ENCODE data around the gene SRR. TPM values are rescaled to one million over a fixed set of nuclear protein-coding genes. Genes with fewer than 3 reads are reported as not detected.
"Not testable (repeated sequence)": the region's sequence is repeated elsewhere in the genome, so short reads cannot be mapped to it uniquely, and the experiment has no call there.

The SRR gene
- total RNA-seq, 1 donor from 2014 or later, result 7.9 TPM

DNA sequence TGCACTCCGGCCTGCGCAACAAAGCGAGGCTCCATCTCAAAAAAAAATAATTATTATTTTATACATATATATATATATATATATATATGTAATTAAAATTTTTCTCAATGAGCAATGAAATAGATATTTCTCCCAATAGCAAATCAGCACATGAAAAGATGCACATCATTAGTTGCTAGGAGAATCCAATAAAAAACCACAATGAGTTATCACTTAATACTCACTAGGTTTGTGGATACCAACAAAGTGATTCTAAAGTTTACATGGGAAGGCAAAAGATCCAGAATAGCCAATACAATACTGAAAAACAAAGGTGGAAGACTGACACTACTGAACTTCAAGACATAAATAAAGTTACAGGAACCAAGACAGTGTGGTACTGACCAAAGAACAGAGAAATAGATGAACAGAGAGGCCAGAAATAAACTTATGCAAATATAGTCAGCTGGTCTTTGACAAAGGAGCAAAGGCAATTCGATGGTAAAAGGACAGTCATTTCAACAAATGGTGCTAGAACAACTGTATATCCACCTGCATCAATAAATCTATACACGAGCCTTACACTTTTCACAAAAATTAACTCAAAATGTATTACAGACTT, 13.8 kb upstream of the SRR start:
- DNase-seq (ENCODE audit: low read depth in 2 of 2), result no peak

DNA sequence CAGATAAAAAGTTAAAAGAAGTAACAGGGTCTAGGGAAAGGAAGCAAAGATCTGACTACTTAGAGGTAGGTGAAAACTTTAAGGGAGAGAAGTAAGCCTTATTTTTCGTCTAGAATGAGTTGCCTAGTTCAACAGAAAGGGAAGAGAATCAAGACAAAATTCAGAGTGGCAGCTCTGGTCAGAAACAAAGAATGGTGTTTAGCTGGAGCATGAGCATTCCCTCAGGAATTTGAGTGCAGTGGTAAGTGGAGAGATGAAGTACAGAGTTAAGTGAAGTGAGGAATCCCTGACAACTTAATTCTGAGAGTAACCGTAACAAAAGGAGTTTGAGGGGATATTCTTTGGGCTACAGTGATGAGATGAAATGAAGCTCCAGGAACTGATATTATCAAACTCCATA, 11.7 kb upstream of the SRR start:
- DNase-seq (ENCODE audit: low read depth in 2 of 2), result no peak

DNA sequence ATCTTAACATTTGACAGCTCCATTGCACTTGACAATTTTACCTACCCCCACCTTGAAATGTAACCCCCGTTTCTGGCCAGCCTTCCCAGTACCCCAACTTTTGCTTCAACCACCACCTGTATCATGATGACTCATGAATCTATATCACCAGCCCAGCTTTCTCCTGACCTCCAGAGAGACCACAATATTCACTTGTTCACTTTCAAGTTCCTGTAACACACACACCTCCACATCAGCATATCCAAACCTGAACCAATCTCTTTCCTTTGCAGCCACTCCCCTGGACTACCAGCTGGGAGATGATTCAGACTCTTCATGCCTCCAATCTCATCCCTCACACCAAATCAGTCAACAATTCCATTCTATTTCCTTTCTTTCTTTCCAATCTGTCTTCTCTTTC, 8.2 kb upstream of the SRR start:
- DNase-seq (ENCODE audit: low read depth in 2 of 2), result no peak

DNA sequence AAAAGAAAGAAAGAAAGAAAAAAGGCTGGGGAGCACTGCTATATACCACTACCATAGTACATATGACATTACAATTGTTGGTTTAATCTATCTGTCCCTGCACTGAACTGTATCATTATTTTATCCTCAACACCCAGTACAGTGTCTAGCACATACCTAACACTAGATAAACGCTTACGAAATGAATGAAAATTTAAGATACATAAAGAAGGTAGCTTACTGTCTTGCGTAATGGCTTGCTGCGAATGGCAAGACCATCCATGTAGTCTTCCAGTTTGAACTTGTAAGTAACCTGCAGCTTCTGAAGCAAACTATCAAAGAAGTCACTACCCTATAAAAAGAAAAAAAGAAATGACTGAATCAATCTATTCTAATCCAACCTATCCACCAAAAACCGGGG, 6.7 kb upstream of the SRR start:
- DNase-seq (ENCODE audit: low read depth in 2 of 2), result no peak

DNA sequence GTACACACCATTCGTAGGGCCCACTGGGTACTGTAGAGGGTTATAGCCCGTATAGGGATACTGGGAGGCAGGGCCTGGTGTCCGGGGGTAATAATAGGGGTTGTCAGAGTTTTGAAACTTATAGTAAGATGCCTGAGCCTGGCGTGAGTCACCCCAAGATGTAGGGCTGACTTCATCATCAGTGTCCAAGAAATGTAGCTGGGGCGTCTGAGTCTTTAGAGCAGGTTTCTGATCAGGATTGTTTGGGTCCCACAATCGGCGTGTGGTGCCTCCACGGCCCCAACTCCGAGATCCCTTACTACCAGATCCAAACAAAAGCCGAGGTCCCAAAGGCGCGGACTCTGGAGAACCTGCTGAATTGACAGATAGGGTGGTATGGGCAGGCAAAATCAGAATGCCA, 4.6 kb upstream of the SRR start:
- DNase-seq (ENCODE audit: low read depth in 2 of 2), result no peak

DNA sequence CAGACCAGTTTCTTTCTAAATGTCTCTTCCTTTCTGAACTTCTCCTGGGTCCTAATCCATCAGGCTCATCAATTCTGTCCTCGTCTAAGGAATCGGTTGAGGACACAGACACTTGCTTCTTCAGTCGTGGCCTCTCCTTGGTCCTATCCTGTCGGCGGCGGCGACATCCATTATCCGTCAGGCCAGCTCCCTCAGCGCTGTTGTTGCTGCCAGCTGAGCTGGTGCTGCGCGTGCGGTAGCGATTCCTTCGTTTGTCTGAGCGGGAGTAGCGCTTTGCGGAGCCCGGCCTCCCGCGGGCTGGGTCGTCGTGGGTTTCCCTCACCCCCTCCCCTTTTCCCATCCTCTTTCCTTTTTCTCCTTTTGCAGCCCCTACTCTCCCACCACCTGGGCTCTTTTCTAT, 4.0 kb upstream of the SRR start:
- no peak for DNase-seq (ENCODE audit: low read depth in 2 of 2)

DNA sequence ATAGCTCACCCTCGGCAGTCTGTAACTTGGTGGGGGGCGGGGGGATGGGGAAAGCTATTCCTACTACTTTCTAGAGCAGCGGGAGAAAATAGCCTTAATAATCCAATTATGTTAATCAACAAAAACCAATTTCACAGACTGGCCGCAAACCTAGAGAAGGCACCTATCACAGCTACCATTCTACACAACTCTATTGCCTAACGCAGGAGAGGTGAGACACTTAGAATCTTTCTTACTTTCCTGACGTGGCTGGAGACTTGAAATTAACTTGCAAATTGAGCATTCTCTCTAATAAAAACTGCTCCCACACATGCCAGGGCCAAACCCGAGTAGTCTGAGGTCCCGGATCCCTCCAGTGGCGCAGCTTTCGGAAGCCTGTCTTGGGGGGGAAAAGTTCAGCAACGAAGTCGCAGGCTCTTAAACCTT, 959 bp upstream of the SRR start:
- DNase-seq (ENCODE audit: low read depth in 2 of 2), result peak in 1 of 2 donors; percentile 6

DNA sequence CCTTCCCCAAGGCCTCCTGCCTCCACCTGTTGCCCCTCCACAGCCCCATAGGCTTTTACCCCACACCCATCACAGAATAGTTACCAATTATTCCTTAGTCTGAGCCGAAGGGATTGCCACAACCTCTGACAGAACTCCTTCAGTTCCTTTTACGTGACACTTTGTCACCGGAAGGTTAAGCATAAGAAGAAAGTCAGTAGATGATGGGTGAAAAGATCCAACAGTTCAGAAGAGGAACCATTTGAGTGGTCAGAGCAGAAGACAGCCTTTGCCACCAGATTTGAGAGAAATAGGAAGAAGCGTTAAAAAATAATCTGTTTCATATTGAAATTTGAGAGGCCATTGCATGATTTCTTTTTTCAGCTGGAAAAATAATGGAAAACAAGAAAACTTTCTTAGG, 1.2 kb downstream of the SRR start:
- DNase-seq (ENCODE audit: low read depth in 2 of 2), result no peak

DNA sequence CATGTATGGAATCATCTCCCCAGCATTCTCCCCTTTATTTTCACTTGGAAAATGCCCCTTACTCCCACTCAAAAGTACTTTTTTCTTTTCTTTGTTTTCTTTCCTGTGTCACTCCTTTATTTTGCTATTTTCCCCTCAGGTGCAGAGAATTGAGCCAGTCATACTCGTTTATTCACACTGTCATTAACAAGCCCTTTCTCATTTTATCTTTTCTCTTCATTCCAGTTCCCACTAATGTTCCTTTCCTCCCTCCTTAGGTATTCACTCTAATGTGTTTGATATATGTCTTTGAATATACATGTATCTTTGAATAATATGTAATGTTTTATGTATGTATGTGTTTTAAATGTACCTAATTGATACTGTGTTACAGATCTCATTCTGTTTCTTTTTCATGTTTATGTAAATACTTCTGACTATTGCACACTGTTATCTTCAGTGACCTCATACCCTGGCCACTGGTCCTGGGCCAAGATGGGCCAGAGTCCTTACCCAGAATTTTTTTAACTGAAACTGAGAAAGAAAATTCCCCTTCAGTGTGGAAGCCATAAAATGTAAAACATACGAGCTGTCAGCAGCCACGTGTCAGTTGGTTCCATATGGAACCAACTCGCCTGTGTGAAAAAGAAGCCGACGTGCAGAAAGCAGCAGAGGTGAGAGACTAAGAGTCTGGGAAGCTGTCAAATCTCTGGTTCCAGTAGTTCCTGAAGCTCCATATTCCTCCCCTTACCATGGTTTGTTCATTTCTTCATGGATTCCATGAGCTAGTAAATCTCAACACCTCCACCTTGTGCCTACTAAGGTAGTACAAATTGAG, 5.8 kb downstream of the SRR start:
- no peak for DNase-seq (ENCODE audit: low read depth in 2 of 2)

DNA sequence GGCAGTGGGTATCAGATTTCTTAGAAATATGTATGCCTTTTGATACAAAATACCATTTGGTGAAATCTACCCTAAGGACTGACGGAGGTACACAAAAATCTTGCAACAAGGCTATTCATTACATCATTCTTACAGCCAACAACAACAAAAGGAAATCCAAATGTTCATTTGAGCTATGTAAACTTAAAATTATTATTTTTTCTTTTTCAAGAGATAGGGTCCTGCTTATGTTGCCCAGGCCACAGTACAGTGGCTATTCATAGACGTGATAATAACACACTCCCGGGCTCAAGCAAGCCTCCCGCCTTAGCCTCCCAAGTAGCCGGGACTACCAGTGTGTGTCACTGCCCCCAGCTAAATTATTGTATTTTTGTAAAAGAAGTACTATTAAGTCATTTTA, 9.0 kb downstream of the SRR start:
- DNase-seq (ENCODE audit: low read depth in 2 of 2), result peak in 1 of 2 donors; percentile 58

DNA sequence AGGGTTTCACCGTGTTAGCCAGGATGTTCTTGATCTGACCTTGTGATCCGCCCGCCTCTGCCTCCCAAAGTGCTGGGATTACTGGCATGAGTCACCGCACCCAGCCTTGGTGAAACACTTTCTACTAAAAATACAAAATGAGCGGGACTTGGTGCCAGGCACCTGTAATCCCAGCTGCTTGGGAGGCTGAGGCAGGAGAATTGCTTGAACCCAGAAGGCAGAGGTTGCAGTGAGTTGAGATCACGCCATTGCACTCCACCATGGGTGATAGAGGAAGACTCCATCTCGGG, 13.1 kb downstream of the SRR start:
- DNase-seq (ENCODE audit: low read depth in 2 of 2), result not testable (repeated sequence)

DNA sequence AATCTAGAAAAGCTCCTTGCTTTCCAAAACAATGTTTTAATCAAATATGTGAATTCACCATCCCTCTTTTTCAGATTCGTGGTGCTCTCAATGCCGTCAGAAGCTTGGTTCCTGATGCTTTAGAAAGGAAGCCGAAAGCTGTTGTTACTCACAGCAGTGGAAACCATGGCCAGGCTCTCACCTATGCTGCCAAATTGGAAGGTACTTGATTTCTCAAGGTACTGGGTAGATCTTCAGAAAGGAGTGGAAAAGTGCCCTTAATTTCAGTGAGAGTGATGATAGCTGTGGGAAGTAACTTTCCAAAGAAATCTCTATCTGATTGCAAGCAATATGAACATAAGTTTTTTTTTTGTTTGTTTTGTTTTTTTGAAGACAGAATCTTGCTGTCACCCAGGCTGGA, 14.0 kb downstream of the SRR start:
- no peak for DNase-seq (ENCODE audit: low read depth in 2 of 2)

DNA sequence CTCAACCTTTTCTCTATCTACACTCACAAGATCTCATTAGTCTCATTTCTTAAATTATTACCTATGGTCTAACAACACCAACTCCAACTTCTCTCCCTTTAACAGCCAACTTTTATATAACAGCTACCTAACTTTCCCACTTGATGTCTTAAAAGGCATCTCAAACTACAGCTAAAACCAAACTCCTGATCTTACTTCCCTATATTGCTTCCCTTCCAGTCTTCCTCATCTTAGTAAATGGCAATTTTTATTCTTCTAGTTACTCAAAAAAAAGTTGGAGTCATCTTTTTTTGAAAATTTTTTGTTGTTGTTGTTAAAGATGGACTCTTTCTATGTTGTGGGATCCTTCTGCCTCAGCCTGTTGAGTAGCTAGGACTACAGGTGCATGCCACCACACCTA, 15.3 kb downstream of the SRR start:
- no peak for DNase-seq (ENCODE audit: low read depth in 2 of 2)

DNA sequence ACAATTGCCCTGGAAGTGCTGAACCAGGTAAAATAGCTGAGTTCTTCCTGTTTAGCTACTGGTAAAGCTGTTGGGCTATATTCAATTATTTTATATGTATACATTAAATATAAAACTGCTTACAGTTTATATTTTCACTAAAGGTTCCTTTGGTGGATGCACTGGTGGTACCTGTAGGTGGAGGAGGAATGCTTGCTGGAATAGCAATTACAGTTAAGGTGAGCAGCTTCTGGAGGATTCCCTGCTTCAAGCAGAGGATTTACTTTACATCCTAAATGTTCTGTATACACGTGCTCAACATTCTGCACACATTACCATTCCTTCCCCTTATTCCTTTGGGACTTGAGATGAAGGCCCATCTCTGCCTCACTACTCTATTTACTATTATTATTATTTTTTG, 17.6 kb downstream of the SRR start:
- DNase-seq (ENCODE audit: low read depth in 2 of 2), result no peak

DNA sequence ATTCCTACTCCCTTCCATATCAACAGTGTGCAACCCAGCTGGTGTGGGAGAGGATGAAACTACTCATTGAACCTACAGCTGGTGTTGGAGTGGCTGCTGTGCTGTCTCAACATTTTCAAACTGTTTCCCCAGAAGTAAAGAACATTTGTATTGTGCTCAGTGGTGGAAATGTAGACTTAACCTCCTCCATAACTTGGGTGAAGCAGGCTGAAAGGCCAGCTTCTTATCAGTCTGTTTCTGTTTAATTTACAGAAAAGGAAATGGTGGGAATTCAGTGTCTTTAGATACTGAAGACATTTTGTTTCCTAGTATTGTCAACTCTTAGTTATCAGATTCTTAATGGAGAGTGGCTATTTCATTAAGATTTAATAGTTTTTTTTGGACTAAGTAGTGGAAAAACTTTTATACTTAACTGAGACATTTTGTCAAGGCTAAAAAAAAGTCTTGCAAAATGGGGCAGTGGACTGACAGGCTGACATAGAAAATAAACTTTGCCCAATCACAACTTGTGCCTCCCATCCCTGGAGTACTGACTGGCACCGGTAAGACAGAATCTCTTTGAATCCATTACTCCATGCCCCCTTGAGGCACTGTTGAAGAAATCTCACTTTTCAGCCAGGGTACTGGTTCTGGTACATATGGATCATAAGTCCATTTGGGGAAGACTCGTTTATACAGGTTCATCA, 20.0 kb downstream of the SRR start:
- DNase-seq (ENCODE audit: low read depth in 2 of 2), result no peak

DNA sequence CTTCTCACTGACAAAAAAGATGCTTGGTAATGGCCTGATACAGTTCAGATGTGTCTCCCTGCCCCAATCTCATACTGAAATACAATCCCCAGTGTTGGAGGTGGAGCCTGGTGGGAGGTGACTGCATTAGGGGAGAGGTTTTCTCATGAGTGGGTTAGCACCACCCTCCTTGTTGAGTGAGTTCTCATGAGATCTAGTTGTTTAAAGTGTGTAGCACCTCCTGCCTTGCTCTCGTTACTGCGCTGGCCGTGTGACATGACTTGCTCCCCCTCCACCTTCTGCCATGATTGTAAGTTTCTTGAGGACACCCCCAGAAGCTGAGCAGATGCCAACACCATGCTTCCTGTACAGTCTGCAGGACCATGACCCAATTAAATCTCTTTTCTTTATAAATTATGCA, 27.6 kb downstream of the SRR start:
- DNase-seq (ENCODE audit: low read depth in 2 of 2), result peak in 1 of 2 donors; percentile 10

DNA sequence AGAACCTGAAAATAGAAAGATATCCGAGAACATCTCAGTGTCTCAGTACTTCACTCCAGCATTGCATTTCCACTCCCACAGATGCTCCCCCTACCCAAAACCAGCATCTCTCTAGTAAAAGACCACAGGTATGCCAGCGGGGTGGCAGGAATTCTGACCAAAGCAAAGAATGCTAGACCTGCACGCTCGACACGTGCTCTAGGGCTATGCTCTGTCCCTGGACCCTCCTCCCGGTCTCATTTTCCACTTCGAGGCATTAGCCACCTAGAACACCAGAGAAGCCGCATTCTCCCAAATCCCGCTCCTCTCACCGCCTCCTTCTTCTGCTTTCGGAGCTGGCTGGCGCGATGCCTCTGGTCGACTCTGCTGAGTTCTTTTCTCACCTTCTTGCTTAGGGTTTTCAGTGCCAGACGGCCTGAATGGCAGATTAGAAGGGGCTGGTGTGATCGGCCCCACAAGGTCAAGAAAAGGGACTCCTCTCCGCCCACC, 32.0 kb downstream of the SRR start:
- DNase-seq (ENCODE audit: low read depth in 2 of 2), result no peak

DNA sequence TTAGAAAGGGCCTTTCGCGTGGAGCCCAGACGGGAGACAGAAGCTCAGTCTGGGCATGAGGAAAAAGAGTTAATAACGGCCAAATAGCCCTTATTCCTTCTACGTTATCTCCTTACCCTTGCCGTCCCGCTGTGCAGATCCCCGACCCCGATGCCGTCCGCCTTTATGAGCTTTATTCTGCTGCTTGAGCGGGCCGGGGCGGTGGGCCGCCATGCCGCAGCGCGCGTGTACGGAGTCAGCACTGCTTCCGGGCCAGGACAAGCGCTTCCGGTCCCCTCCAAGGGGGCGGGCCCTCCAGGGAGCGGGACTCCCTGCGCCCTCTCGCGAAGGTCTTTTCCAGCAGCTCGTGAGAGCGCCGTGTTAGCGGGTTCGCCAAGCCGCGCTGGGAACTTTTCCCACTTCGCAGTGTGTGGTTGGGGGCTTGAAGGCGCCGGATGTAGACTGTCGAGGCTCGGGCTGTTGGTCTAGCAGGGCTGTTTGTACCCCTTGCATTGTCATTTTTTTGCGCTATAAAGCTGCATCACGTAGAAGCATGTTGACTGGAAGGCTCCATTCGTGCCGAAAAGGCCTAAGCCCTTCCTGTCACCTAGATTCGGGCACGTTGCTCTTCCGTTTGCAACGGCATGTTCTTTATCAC, 32.6 kb downstream of the SRR start, which contains the start of gene TSR1:
TSR1 (minus strand) TSS at position 243 of the 637 bp plus-strand sequence; CDS start at position 213, 30 bp downstream.
- peak; percentile 92 to 94 for DNase-seq (ENCODE audit: low read depth in 2 of 2)

DNA sequence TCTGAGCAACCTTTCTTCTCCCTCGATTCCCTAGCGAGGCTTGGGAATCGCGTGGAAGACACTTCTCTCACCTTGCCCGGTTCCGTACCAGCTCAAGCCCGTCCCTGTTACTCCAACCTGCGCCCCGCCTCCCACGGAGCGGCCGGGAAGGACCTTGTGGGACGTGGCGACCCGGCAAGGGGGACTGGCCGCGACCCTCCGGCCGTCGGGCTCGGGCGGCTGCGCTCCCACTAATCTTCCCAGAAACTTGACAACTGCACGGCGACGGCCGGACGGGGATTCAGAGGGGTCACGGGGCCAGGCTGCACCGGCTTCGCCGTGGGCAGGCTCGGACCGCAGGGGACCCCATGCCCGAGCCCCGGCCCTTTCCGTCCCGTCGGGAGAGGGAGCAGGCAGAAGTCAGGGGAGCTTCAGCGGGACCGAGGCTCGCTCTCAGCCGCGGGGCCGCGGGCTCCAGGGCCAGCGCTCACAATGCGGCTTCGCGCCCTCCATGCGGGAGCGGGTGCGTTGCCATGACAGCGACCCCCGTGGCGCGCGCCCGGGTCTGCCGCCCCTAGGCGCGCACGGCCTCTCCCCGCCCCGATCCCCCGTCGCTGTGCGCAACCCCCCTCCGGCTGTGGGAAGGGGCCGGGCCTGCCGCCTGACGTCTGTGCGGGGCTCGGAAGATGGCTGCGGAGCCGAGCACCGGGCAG, 33.2 kb downstream of the SRR start, which contains the start of gene SGSM2:
SGSM2 (plus strand) TSS at position 650 of the 692 bp plus-strand sequence. CDS start 188 bp downstream, outside the sequence.
- peak; percentile 60 to 77 for DNase-seq (ENCODE audit: low read depth in 2 of 2)

DNA sequence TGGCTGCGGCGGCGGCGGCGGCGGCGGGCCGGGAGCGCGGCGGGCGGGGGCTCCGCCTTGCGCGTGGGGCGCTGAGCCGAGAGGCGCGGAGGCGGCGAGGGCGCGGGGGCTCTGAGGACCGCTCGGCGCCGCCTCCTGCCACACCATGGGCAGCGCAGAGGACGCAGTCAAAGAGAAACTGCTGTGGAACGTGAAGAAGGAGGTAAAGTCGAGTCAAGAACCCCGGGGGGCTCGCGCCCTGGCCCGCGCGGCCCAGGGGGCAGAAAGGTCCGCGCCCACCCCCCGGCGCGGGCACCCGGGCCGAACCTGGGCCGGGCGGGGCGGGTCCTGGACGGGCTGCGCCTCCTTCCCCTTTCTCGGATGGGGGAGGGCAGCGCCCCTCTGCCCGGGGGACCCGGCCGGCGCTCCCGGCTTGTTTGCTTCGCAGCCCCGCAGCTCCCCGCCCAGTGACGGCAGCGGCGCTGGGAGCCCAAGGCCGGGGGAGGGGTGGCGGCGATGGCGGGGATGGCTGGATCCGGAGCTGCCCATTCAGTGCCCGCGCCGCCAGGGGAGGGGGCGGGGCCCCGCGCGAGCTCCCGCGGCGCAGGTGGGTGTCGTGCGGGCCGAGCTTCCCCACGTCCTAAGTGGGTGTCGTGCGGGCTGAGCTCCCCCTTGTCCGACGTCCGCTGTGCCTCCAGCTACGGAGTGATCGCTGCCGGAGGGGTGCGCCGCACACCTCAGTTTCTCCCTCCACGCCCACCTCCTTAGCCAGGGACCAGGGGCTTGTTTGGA, 34.0 kb downstream of the SRR start:
- peak; percentile 66 to 71 for DNase-seq (ENCODE audit: low read depth in 2 of 2)

DNA sequence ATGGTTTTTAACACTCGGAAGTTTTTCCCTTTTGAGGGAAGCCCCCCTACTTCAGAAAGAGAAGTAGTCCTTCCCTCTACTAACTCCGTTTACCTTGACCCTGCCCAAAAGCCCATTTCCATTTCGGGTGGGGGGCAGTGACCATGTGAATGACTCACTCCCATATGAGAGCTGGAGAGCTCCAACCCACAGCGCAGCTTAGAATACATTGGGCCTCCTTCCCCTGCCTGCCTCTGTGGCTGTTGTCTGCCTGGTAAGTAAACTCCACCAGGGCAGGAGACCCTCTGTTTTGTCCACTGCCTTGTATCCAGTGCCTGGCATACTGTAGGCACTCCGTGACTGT, 34.5 kb downstream of the SRR start:
- peak in 1 of 2 donors; percentile 19 for DNase-seq (ENCODE audit: low read depth in 2 of 2)

All from lung microvascular endothelial cell (primary cell).